ENCODE measurements around the gene PADI1. TPM values are rescaled to one million over a fixed set of nuclear protein-coding genes. Genes with fewer than 3 reads are reported as not detected.

Gene PADI1
- total and polyA plus RNA-seq, 8 donors, result 0.37 to 98.2 TPM; not detected in 6

- Histone ChIP-seq H3K36me3 (no peaks in the 10 kb centered on the region), H3K4me1 (no peaks in the 10 kb centered on the region), H3K9me3 (no peaks in the 10 kb centered on the region), H3K27me3 (peaks cover 0 to 70% (median 8%) of the 10 kb centered on the region in 3 donors), H3K4me3 (no peak overlapping the region), H3K27ac (no peak overlapping the region)
- intact Hi-C loops (cut with DNase I; ENCODE audit: low total_unique reads), result no loop called here
- DNase-seq, result no peak
- WGBS, 5 donors, result 81 to 90% (median 82%) methylated on average over 5 of the region's 5 CpGs
- TF ChIP-seq, protein P1, sequence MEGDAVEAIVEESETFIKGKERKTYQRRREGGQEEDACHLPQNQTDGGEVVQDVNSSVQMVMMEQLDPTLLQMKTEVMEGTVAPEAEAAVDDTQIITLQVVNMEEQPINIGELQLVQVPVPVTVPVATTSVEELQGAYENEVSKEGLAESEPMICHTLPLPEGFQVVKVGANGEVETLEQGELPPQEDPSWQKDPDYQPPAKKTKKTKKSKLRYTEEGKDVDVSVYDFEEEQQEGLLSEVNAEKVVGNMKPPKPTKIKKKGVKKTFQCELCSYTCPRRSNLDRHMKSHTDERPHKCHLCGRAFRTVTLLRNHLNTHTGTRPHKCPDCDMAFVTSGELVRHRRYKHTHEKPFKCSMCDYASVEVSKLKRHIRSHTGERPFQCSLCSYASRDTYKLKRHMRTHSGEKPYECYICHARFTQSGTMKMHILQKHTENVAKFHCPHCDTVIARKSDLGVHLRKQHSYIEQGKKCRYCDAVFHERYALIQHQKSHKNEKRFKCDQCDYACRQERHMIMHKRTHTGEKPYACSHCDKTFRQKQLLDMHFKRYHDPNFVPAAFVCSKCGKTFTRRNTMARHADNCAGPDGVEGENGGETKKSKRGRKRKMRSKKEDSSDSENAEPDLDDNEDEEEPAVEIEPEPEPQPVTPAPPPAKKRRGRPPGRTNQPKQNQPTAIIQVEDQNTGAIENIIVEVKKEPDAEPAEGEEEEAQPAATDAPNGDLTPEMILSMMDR (IDR thresholded peaks at IDR 0.05), result no peak
- no peak for TF ChIP-seq EP300 (IDR thresholded peaks at IDR 0.05)
- TF ChIP-seq POLR2A (IDR thresholded peaks at IDR 0.05), result no peak
- TF ChIP-seq POLR2AphosphoS5 (IDR thresholded peaks at IDR 0.05), result no peak
These were observed 81.7 kb downstream of the PADI1 start for GRCh38 chr1:17286646-17287045.

DNA sequence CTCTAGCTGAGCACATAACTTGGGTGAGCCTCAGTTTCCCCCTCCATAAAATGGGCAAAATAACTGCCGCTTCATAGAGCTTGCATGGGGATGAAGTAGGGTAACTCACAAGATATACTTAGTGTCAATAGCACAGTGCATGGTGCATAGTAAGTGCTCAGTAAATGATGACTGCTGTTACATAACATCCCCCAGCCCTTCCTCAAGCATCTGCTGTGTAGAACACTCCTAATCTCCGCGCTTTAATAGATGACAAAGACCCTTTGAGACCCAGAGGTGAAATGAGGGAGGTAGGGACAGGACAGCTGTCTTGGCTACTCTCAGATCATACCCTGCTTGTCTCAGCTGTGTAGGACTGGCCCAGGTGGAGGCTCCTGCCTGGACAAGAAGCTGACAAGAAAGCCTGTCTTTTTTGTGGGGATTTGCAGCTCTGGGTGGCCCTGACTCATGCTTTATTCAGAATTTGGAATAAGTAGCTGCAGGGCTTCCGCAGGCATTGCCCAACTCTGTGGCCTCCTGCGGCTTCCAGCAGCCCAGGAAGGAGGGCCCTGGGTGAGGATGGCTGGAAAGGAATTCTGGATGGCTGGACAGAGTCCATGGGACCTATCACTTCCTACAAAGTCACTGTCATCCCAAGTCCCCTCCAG lies 82.3 kb downstream of the PADI1 start:
- no peak overlapping the region for H3K27ac ChIP-seq
- TF ChIP-seq POLR2A (IDR thresholded peaks at IDR 0.05) (no peak), POLR2AphosphoS5 (IDR thresholded peaks at IDR 0.05) (no peak), EP300 (IDR thresholded peaks at IDR 0.05) (no peak)
- TF ChIP-seq, protein P1 (IDR thresholded peaks at IDR 0.05), result no peak
- intact Hi-C loops (cut with DNase I; ENCODE audit: low total_unique reads), result no loop called here

DNA sequence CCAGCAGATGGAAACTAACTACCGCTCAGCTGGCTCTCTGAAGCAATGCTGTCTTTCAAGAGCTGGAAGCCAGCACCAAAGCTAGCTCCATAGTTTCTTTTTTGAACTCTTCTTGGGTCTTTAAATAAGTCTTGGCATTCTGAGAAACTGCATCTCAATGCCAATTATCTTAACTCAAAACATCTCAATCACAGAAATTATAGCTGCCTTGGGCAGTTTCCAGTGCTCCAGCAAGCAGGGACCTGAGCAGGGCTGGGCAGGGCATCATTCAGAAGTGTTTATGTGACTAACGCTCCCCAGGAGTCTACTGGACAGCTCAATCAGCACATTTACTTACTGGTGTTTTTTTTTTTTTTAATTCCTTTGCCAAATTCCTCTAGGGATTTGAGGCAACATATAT lies 84.8 kb downstream of the PADI1 start:
- intact Hi-C loops (cut with DNase I; ENCODE audit: low total_unique reads), result no loop called here
- Histone ChIP-seq H3K4me3 (no peak overlapping the region), H3K4me1 (no peaks in the 10 kb centered on the region), H3K36me3 (no peaks in the 10 kb centered on the region), H3K27me3 (peaks cover 0 to 56% (median 4%) of the 10 kb centered on the region in 3 donors), H3K9me3 (no peaks in the 10 kb centered on the region), H3K27ac (no peak overlapping the region)
- WGBS, 5 donors, result 39 to 54% (median 42%) methylated on average over 2 of the region's 2 CpGs
- no peak for TF ChIP-seq EP300 (IDR thresholded peaks at IDR 0.05)
- TF ChIP-seq, protein P1 (IDR thresholded peaks at IDR 0.05), result no peak
- no peak for TF ChIP-seq POLR2A (IDR thresholded peaks at IDR 0.05)
- TF ChIP-seq POLR2AphosphoS5 (IDR thresholded peaks at IDR 0.05), result no peak
- no peak for DNase-seq

More for the DNA sequence above, 82.3 kb downstream of the PADI1 start:
- Histone ChIP-seq H3K9me3 (no peaks in the 10 kb centered on the region), H3K27me3 (peaks cover 0 to 65% (median 8%) of the 10 kb centered on the region in 3 donors), H3K36me3 (no peaks in the 10 kb centered on the region), H3K4me3 (no peak overlapping the region), H3K4me1 (no peaks in the 10 kb centered on the region)
- WGBS, 5 donors, result 85 to 91% (median 88%) methylated on average over 5 of the region's 5 CpGs
- no peak for DNase-seq

- 72 to 91% (median 89%) methylated on average over 3 of the region's 3 CpGs for WGBS, 5 donors
- H3K36me3 ChIP-seq, result no peaks in the 10 kb centered on the region
- peaks cover 0 to 53% (median 4%) of the 10 kb centered on the region in 3 donors for H3K27me3 ChIP-seq
- intact Hi-C loops (cut with DNase I; ENCODE audit: low total_unique reads), result no loop called here
- no peaks in the 10 kb centered on the region for H3K9me3 ChIP-seq
- H3K4me1 ChIP-seq, result no peaks in the 10 kb centered on the region
- no peak overlapping the region for H3K27ac ChIP-seq
- H3K4me3 ChIP-seq, result no peak overlapping the region
- DNase-seq, result no peak
- TF ChIP-seq, protein P1 (IDR thresholded peaks at IDR 0.05), result no peak
- TF ChIP-seq POLR2AphosphoS5 (IDR thresholded peaks at IDR 0.05), result no peak
- no peak for TF ChIP-seq POLR2A (IDR thresholded peaks at IDR 0.05)
- TF ChIP-seq EP300 (IDR thresholded peaks at IDR 0.05), result no peak
These were observed 85.6 kb downstream of the PADI1 start for GRCh38 chr1:17290553-17290952.
